NCI-H146 treated with DMSO at 0.1 percent for 48 hours (cell line): ENCODE results near the gene UBE4A.

ENCODE experiments used
- DNase-seq: peaks from one replicate; lab custom pipeline; 2025; ENCODE audit not compliant: unreplicated experiment; lab: John Stamatoyannopoulos, UW

The UBE4A gene

DNA sequence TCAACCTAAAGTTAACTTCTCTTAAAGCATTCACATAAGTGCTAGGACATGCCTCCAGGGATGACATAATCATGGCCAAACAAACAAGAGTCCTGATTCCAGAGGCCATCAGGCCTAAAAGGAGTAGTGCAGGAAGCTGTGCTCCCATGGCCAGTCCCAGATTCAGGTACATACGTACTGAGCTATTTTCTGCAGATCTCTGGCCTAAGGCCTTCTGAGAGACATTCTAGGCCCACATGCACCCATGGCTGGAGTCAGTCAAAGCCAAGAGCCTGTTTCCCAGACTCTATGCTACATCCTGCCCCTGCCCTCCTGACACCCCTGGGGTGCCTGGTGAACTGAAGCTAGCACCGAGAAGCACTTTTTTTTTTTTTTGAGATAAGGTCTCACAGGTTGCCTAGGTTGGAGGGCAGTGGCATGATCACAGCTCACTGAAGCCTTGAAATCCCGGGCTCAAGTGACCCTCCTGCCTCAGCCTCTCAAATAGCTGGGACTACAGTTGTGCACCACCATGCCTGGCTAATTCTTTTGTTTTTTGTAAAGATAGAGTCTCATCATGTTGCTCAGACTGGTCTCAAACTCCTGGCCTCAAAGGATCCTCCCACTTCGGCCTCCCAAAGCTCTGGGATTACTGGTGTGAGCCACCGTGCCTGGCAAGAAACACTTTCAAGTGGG is 17.4 kb upstream of the UBE4A start:
- no peak for DNase-seq

DNA sequence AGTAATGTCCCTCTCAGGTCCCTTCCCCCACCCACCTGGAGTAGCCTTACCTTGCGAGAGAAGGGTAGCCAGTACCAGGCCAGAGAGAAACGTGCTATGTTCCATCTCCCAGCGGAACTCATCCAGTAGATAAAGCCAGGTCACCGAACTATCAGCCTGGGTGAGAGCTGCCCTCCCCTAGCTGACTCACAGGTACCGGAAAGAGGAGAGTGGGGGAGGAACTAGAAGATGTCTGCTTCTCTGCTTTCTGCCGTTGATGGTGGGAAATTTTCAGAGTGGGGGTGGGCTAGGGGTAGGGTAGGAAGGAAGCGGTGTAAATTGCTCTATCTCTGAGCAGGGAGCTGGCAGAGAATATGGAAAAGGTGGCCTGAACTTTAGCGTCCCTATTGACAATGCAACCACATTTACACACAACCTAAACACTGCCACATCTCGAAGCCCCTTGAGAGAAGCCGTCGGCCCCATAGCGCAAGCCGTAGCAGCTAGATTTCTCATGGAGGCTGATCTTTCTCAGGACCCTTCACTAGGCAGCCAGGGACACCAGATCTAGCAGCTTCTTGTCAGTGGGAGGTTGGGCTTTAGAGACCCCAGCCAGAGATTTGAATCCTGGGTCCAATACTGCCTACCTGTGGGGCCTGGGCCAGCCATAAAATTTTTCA is 16.8 kb upstream of the UBE4A start, which contains the start of gene CD3D:
CD3D (minus strand) TSS at position 203 of the 659 bp plus-strand sequence; CDS start at position 105, 98 bp downstream.
- DNase-seq, result no peak

DNA sequence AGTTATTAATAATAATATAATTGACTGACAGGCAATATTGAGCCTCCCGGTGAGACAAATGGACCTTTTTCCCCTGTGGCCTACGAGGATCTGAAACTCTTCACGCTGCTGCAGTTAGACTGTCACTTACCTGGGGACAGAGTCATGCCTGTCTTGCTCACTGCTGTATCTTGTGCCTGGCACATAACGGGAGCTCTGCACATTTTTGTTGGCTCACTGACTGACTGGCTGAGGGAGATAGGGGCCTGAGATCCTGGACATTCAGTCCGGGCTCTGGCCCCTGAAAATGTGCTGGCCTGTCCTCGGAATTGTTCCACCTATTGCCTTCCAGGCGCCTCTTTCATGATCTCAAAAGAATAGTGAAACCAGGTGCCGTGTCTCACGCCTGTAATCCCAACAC is 16.2 kb upstream of the UBE4A start:
- DNase-seq, result no peak

DNA sequence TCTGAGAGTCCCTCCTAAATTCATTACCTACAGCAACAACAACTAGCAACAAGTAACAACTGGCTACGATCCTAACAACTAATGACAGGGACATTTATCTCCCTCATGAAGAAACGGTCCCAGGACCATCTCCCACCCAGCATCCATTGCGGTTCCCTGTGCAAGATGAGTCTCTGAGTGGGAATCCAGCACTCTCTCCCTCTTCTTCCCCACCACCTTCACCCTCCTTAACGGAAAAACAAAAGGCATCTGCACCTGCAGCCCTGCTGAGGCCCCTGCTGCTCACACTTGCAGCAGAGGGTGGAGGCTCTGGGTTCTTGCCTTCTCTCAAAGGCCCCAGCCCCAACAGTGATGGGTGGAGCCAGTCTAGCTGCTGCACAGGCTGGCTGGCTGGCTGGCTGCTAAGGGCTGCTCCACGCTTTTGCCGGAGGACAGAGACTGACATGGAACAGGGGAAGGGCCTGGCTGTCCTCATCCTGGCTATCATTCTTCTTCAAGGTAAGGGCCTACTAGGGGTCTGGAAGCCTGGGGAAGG is 15.4 kb upstream of the UBE4A start, which contains the start of gene CD3G:
CD3G (plus strand) TSS at position 364 of the 535 bp plus-strand sequence; CDS start at position 444, 80 bp downstream.
- no peak for DNase-seq

DNA sequence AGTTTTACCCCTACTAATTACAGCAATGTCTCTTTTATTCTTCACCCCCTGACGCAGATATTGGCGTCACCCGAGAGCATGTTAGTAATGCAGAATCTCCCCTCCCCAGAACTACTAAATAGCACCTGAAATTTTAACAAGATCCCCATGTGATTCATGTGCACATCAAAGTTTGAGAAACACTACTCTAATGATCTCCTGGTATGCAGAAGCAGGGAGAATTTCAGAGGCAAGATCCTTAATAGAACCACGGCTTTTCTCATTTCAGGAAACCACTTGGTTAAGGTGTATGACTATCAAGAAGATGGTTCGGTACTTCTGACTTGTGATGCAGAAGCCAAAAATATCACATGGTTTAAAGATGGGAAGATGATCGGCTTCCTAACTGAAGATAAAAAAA is 9.9 kb upstream of the UBE4A start:
- no peak for DNase-seq

DNA sequence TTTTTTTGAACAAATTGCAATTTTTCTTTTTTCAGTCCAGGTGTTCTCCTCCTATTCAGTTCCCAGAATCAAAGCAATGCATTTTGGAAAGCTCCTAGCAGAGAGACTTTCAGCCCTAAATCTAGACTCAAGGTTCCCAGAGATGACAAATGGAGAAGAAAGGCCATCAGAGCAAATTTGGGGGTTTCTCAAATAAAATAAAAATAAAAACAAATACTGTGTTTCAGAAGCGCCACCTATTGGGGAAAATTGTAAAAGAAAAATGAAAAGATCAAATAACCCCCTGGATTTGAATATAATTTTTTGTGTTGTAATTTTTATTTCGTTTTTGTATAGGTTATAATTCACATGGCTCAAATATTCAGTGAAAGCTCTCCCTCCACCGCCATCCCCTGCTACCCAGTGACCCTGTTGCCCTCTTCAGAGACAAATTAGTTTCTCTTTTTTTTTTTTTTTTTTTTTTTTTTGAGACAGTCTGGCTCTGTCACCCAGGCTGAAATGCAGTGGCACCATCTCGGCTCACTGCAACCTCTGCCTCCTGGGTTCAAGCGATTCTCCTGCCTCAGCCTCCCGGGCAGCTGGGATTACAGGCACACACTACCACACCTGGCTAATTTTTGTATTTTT is 6.2 kb upstream of the UBE4A start:
- no peak for DNase-seq

DNA sequence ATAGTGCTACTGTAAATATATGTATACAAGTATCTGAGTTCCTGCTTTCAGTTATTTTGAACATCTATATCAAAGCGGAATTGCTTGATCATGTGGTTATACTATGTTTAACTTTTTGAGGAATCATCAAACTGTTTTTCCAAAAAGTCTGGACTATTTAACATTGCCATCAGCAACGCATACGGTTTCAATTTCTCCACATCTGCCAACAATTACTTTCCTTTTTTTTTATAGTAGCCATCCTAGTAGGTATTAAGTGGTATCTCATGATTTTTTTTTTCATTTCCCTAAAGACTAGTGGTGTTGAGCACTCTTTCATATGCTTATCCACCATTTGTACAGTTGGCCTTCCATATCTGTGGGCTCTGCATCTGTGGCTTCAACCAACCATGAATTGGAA is 1.3 kb upstream of the UBE4A start:
- no peak for DNase-seq

DNA sequence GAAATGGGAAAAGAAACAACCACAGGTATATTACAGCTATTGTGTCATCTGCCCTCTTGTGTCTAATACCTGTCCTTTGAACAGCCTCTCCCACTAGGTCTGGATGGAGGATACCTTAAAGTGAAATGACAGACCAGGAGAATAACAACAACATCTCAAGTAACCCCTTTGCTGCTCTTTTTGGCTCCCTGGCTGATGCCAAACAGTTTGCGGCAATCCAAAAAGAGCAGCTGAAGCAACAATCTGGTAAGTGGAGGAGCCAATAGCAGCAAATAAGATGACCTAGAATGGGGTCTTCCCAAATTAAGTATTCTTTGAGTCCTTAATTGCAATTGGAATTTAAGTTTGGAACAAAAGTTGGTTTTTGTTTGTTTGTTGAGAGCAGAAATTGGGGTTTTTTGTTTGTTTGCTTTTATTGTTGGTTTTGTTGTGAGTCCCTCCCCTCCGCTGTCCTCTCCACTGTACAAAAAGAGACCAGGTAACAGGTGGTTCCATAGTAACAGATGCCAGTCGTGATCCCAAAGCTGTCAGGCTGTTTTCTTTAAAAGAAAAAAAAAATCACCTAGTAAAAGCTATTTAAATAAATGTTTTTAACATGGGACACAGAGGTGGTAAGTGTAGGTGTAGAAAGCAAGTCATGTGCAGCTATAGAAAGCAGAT is 5.7 kb downstream of the UBE4A start:
- DNase-seq, result no peak

DNA sequence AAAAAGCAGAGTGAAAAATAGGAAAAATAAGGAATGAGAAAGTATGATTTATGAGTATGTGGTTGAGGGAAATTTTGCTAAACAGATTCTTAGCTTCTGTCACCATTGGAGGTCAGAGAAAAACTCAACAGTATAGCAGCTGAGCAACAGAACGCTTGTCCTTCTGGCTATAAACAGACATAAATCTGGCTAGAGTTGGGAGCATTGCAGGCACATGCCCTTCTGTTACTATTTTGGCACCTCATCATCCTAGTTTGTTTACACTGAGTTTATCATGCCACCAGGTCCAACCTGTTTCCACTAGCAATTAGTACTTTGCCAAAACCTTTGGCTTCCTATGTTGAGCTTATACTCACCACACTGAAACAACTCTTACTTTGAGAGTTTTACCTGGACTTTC is 6.9 kb downstream of the UBE4A start:
- DNase-seq, result no peak

DNA sequence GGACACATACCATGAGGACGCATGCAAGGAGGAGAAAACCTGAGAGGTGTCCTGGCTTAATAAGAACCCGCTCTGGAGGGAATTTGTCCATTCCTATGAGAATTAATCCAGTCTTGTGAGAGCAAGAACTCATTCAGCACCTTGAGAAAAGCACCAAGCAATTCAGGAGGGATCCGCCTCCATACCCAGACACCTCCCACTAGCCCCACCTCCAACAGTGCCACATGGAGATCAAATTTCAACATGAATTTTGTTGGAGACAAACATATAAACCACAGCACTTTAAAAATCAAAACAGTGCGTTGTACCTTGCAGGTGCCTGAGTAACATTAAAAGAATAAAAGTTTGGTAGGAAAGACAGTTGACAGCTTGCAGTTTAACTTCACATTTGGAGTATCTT is 11.4 kb downstream of the UBE4A start:
- DNase-seq, result no peak

DNA sequence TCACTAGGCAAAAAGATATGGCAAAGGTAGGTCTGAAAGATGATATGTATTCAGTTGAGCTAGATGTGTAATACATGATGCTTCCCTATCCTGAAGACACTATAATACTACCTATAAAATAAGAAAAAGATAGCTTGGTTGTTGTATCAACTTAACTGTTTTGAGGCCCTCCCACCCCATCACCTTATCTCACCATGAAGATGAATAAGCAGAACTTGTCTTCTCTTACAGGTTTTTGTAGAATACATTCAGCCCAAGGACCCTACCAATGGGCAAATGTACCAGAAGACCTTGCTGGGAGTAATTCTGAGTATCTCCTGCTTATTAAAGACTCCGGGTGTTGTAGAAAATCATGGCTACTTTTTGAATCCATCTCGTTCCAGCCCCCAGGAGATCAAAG is 13.9 kb downstream of the UBE4A start:
- no peak for DNase-seq

DNA sequence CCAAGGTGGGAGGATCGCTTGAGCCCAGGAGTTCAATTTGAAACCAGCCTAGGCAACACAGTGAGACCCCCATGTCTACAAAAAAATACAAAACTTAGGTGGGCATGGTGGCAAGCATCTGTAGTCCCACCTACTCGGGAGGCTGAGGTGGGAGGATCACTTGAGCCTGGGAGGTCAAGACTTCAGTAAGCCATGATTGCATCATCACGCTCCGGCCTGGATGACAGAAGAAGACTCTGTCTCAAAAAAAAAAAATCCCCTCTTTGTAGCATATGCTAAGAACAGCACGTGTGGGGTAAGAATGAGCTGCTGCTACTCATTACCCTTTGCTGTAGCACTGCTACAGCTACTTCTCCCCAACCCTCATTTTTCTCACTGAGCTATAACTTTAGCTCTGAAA is 14.5 kb downstream of the UBE4A start:
- no peak for DNase-seq

DNA sequence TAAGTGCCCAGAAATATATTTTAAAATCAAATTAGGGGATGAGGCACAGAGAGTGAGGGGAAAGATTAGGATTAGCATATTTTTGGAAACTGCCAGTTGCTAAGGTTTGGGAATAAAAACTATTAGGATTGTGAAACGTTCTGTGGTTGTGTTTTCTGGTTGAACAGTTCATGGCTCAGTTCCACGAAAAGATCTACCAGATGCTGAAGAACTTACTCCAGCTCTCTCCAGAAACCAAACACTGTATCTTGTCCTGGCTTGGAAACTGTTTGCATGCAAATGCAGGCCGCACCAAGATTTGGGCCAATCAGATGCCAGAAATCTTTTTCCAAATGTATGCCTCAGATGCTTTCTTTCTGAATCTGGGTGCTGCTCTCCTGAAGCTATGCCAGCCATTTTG is 15.3 kb downstream of the UBE4A start:
- DNase-seq, result no peak

DNA sequence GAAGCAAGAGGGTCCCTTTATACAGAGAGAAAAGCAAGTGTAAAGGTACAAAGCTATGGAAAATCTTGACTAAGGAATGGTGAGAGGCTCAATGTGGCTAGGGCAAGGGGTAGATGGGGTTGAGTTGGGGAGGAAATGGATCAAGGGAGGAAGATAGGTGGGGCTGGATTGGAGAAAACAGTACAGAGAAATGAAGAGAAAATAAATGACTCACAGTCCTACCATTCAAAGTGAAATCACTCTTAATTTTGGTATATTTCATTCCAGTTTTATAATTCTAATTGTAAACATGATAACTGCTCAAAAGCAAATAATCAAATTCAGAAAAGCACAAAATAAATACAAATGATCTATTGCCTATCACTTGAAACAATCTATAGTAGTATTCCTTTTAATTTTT is 16.6 kb downstream of the UBE4A start:
- DNase-seq, result no peak

DNA sequence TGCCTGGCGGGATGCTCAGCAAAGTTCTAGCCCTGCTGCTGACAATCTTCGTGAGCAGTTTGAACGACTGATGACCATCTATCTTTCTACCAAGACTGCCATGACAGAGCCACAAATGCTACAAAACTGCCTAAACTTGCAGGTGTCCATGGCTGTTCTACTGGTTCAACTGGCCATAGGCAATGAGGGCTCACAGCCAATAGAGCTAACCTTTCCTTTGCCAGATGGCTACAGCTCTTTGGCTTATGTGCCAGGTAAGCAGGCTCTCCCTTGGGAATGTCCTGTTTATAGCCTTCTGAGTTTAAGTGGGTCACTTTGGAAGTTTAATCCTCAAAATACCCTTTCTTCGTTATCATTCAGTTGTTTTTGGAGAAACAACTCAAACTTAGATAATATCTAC is 20.1 kb downstream of the UBE4A start:
- no peak for DNase-seq

DNA sequence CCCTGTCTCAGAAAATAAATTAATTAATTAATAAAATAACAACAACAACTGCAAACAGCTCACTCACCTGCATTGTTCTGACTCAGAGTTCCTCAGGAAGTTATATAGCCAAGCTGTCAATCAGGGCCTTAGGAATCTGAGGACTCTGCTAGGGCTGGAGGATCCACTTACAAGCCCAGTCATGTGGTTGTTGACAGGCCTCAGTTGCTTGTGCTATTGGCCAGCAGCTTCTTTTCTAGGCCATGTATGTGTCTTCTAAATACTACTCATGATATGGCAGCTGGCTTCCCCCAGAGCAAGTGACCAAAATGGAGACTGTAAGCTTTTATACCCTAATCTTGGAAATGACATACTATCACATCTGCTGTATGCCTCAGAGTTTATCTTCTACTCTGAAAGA is 21.2 kb downstream of the UBE4A start:
- no peak for DNase-seq

DNA sequence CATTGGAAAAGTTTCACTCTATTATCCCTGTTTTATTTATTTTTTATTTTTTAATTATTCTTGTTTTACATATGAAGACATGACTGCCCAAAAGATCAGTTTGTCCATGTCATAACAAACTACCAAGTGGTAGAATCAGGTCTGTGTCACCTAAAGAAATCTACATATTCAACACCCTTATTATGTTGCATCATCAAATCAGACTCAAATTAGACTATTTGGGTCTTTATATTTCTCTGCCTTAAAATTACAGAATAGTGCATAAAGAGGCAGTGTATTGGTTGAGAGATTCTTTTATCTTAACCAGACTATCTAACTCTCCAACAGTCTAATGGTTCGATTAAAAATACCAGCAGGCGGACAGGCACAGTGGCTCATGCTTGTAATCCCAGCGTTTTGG is 23.6 kb downstream of the UBE4A start:
- DNase-seq, result no peak

DNA sequence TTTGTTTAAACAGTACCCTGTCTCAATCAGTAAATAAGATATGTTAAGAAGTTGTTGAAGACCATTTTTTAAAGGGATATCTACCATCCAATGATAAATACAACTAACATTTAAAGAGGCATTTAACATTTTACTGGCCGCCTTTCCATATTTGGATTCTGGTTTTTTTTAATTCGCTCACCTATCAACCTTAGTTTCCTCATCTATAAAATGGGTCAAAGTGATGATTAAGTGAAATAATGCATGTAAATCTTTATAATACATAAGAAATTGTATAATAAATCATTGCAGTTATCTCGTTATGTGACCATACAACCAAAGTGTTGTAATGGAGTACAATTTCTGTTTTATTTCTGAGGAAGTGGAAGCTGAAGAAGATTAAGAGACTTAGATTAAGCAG is 24.3 kb downstream of the UBE4A start:
- no peak for DNase-seq

DNA sequence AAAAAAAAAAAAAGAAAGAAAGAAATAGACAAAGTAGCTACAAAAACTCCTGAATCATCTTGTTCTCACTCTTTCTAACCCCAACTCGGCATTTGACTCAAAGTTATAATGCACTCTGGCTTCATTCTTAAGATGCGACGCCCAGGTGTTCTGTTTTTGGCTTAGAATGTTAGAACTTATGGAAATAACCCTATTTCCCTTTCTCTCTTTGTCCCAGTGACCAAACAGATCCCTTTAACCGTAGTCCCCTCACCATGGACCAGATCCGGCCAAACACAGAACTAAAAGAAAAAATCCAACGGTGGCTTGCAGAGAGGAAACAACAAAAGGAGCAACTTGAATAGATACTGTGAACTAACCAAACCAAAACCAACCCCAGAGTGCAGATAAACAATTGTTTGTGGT is 36.7 kb downstream of the UBE4A start:
- no peak for DNase-seq

DNA sequence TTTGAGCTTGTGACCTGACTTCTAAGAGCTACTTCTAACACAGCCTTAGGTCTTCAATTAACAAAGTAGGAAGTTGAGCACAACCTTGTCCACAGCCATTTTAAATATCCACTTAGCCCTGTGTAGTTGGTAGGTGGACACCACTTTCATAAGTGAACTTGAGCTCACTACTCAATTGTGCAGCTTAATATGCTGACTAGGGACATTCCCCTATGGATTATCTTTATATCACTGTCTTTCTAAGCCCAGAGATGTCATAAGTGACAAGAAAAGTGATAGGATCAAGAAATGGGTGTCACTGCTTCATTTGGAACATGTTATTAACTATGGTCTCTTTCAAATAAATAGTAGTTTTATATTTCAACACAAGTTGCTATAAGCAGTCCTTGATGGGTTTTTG is 38.0 kb downstream of the UBE4A start:
- no peak for DNase-seq

DNA sequence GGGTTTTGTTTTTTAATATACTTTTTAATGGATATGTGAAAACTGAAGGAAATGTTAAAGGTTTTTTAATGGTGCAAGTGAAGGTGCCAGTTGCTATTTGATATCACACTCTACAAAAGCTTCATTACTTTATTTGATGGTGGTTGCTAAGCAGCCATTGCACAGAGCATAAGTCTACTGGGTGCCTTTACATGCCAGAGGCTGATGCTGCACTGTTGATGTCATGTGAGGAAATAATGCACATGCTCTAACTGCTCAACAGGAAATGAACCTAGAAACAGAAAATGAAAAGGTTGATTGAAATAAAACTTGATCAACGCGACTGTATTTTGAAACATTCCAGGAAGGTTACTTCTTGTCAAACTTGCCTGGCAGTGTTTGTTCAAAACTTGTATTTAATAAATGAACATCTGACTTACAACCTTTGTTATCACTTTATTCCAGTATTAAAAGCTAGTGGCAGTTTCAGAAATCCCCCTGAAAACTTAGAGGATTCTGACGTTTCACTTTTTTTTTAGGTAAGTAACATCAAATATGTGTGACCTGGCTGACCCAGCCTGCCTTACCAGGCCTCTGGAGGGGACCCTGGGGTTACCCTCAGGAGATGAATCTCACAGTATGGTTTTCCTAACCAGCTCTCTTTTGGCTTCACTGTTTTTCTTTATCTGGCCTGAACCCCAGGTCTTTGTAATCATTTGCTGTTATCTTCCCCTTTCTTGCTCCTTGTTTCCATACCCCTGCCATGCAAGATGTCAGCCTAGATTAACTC is 39.6 kb downstream of the UBE4A start:
- DNase-seq, result no peak
